LHCN-M2 (cell line): ENCODE data around the gene CAPZB. TPM values are rescaled to one million over a fixed set of nuclear protein-coding genes. Genes with fewer than 3 reads are reported as not detected.

Source experiments
- DNase-seq: peaks from one replicate; pipeline ENCODE4 v3.0.0-alpha.2; 2012; ENCODE audit warnings: low read depth
- total RNA-seq: library from RNA; depleted of rRNA; stranded (reverse); fragments of >200 nt; gene quantifications from 2 replicates; pipeline ENCODE4 v1.2.3, GENCODE V29; 2014

The CAPZB gene
- total RNA-seq, 1 experiment from 2014 or later = 134 TPM

DNA sequence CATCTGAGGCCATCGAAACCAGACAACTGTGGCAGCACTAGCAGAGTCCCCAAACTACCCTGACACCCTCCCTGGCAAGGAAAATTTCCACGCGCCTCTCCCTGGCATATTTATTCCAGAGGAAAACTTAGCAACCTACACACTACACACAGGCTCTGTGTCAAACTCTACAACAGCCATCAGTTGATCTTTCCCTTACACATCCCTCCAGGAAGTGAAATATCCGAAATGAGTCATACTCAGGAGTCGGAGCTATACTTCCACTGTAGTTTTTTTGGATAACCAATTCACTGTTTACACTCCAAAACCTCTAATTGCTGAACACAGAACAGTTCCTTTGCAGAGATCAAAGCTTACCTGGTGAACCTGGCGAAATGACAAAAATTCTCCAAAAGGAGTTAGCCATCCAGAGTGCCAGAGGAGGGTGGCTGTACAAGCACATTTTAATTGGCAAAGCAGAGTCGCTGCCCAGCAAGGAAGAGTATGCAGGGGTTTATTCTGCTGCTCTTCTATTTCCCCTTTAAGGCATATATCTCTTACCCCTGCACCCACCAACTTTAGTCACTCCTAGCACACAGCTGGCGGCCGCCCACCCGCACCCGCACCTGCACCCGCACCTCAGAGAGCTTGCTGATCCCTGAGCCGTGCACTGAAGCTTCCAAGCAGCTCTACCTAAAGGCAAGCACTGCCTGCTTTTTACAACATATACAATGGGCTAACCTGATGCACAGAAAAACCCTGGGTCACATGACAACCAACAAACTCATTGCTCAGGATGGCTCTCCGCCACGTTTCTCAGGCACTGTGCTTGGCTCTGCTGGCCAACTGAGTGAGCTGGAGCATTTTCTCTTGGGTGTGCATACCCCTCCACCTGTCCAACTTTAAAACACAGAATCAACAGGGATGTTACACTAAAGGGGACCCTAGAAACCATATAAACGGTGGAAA lies 54.9 kb downstream of the CAPZB start:
- DNase-seq = peak; percentile 64

DNA sequence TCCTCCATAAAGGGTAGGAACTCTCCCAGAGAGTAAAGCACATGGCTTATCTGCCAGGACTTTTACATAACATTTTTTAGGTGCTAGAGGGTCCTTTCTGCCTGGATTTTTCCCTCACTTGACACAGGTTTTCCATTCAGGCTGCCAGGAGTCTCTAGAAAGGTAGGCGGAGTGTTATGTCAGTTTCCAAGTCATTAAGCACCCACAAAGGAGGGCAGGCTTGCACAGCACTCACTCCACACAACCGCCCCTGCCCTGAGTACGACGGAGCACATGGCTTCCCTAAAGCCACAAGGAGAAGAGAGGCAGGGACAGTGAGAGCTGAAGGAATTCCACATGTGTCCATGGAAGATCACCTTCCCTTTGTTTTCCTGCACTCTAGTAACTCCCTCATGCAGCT lies 55.7 kb downstream of the CAPZB start:
- DNase-seq = no peak

DNA sequence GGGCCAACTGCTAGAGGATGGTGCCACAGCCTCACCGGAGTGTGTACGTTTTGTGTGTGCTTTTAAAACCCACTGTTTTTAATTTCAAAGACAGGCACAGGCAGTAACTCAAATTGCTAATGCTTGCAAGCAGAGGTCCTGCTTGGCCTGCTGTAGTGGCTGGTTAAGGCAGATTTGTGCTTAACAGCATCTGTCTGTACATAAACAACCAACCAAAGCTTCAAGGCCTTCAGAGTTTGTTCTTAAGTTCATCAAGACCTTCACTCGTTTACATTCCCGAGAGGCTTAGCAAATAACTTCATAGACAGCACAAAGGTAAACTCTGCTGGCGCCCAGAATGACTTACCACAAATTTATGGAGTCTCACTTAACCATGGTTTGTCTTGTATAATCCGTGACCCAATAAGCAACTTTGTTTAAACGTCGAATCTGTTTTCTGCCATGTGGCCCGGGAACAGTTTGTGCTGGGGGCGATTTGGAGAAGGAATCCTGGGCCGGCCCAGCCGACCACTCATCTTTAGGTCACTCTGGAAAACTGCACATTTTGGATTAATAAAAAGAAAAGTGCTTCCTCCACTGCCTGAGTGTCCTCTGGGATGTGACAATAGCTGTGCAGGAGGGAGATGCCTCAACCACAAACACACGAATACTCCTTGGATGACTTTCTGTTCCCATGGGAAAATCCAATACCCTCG lies 58.1 kb downstream of the CAPZB start:
- peak; percentile 66 for DNase-seq

DNA sequence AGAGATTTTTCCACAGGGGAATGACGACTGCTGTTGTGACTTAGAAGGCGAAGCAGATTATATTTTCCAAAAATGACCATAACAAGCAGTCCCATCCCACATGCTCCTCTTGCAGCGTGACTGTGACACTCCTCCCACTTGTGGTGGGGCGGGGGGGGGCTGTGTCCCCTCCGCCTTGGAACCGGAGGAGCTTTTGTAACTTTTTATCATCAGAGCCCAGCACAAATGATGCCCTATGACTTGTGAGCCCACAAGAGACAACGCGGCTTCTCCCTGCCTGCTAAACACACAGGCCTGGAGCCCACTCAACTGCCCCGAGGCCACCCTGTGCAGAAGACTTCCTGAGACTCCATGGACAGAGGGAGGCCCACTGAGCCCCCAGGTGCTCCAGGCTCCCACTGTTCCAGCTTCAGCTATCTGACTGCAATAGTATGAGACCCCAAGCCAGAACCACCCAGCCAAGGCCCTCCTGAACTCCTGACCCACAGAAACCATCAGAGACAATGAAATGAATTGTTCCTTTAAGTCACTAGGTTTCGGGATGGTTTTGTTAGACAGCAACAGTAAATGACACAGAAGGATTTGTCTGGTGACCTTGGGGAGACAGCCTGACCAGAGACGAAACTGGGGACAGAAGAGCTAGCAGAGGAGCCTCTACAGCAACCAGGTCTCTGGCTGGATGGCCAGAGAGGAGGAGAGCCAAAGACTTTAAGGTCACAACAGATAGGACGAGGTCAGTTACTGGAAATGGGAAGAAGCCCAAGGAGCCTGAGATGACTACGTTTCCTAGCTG lies 58.8 kb downstream of the CAPZB start:
- DNase-seq = no peak

DNA sequence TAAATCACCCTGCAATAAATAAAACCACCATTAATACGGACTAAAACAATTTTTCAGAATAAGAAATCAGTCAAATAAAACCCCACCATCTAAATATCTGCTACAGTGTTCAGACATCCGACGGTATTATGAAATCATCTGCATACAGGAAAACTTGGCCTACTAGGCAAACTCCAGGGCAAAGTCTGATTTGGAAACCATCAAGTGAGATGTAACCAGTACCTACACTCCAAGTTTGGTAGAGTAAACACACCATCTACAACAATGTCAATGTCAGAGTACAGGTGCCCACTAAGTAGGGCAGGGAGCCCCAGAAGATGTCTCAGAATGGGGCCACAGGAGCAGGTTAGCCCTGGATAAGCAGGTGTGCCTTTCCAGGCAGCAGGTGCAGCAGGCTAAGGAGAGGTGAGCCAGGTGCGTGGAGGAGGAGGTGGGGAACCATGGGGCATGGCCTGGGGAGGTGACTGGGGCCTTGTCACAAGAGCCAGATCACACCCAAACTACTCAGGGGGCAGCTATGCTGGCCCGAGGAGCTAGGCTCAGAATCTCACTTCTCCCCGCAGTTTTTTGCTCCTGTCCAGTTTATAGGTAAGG lies 59.6 kb downstream of the CAPZB start:
- DNase-seq = no peak

DNA sequence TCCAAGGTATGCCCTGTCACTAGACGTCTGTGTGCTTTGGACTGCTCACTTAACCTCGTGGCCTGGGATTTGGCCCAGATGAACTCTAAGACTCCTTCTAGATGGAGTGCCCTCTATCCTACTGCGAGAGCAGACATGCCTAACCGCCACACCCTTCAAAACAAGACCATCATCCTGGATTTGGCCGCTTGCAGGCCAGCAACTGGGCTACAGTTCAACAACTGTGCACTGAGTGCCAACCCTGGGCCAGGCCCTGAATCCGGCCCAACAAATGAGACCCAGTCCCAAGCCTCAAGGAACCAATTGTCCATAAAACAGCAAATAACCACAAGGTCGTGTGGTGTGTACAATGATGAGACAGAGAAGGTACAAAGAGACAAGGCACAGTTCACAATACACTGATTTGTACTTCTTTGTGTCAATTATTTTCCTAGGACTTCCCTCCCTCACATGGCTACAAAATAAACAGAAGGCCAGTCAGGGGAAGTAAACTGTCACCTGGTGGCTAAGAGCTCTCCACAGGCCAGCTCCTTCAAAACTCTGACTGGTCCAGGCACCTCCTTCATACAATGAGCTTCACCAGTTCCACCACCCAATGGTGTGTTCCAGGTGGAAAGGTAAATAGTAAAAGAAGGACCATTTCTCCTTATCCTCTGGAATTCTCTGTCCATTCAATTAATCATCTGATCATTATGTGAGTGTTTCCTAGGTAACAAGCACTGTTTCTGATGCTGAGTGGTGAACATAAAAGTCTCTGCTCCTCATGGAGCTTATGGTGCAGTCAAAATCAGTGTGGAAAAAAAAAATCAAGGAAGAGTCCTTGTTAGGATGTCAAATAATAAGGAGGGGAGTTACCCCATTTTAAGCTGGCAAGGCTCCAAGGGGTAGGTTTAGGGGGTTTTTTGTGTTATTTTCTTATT lies 60.4 kb downstream of the CAPZB start:
- no peak for DNase-seq

DNA sequence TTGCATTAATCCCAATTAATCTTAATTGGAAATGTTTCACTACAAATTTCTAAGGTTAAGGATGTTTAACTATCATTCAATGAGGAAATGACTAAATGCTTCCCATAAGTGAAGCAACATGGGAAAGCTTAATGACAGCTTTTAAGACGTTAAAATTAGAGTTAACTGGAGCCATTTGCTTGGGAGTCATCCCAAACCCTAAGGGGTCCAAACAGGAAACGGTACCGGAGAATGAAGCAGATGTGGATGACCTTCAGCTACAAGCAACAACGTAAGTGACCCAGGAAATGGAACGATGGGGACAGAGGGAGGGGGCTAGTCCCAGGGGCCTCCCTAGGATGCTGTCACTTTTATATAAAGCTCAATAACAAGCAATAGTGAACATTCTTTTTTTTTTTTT lies 62.2 kb downstream of the CAPZB start:
- DNase-seq = no peak

DNA sequence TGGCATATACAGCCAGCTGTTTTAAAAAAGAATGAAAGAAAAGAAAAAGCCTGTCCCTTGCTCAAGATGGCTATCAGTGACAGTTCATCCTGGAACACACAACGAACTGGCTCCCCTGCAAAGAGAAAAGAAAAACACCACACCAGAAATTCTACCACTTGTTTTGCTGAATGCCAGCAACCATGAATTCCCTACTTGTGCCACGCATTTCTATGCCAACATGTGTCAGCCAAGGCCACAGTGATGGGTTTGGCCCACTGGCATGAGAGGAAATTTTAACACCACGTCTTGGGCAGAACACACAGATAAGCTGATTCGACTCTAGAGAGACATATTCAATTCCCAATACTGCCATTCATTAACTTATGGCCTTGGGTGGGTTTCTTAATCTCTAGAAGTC lies 64.0 kb downstream of the CAPZB start:
- DNase-seq = no peak

DNA sequence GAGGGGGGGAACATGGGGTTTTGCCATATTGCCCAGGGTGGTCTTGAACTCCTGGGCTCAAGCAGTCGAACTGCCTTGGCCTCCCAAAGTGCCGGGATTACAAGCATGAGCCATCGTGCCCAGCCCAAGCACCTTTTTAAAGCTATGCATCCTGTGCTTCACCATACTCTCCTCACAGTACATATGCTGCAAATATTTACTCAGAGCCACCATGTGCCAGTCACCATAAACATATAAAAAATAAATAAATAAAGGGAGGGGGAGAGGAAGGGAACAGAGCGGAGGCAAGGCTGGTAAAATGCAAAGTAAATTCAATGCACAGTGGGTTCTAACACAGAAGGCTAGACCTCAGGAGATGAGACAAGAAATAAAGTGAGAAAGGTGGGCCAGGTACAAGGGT lies 64.7 kb downstream of the CAPZB start:
- DNase-seq = no peak

DNA sequence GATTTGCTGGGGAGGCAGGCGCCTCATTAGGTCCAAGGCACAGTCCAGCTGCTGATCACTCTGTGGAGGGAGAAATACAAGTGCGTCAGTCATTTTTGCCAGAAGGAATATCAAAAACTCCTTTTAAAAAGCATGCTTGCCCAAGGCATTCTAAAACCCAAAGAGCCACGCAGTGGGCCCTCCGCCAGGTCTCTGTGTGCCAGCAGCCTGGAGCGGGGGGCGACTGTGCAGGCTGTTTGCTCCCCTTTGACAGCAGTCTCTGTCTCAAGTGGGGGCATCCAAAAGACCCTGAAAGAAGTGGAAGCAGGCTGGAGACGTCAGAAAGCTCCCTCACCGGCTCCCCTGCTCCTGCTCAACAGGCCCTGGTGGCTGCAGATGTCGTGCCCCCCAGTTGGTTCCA lies 65.6 kb downstream of the CAPZB start:
- no peak for DNase-seq

DNA sequence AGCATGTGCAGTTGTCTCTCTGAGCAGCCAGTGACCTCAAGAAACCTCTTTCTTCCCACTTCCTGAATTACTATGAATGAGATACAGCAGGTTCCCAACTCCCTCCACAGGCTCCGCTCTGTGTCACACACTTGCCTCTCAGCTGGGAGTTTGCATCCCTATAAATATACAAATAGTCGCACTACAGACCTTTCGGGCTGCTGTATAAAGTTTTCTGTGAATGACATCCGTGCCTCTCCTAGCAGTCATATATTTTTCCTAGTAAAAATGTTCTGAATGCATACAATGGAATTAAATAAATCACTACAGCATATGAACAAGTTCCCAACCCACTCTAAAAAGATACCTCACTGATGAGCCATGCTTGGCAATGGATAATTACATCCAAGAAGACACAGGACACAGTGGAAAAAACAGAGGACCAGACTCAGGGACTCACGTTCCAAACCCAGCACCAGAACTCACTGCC lies 66.8 kb downstream of the CAPZB start:
- DNase-seq = no peak

DNA sequence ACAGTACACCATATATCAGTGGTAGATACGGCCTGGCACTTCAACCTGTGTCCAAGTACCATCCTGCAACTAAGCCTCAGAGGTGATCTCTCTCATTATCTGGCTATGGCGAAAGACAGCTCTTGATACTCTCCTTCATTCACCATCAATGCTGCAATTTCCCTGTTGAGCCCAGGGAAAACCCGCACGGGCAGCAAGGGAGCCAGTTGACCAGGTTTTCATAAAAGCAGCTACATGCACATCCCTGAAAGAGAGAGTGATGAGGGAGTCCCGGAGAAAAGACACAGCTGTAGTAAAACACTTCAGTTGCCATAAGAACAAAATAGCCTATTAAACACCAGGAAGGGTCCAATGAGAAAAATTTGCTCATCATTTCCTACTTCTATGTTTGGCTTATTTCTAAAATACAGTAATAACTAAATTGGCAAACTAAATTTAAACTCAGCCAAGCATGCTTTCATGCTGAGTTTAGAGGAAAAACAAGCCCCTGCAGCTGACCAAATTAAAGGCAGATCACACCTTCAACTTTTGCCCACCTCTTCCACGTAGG lies 68.3 kb downstream of the CAPZB start:
- DNase-seq = no peak

DNA sequence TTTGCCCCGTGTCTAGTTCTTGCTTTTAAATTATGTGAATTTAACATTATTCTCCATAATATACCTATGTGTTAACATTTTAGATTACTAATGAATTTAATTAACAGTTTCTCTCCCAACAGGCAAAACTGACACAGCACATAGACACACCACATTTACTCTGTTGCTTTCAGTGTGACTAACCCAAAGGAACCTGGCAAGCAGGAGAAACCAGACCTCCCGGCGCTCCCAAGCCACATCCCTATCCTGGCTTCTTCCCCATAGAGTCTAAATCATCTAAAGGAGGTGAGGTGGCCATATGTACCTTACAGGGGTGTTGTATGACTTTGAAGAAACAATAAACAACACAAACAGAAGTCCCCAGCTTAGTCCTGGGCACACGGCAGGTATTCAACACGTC lies 69.2 kb downstream of the CAPZB start:
- DNase-seq = no peak

DNA sequence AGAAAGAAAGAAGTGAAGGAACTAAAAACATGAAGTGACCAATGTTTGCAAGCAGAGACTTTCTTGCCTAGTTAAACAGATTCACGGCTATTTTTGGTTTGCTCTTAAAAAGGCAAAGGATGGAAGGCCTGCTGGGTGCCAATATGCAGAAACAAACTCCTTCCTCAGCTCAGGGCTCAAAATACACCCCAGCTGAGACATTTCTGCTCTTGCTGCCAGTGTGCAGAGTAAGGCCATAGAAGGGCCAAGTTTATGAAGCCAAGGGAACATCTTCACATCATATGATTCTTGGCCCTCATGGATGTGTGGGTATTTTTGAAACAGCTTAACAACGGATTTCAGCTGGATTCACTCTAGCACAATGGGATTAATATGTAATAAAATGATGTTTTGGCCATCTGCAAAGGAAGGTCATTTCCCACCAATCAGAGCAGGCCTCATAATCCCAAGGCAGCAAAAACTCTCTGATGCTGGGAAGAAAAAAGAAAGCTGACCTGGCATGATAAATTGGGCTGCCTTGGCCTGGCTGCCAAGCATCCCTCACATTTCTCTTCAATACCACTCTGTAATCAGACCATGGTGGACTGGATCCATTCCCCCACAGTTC lies 70.7 kb downstream of the CAPZB start:
- DNase-seq = no peak

DNA sequence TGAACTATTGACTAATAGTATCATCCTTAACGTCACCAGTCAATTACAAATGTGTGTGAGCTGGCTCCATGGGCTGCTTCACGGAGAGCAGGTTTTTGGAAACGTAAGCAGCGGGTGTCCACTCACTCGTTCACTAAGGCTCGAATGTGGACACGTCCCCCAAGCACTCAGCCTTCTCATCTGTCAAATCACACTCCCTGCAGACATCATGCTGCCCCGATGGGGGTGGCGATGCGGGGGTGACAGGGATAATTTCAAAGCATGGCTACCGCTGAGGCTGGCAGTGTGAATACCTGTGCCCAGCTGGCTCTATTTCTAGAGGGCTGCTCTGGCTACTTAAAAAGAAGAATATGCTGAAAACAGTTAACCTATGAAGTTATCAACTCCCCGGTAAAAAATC lies 71.3 kb downstream of the CAPZB start:
- DNase-seq = no peak

DNA sequence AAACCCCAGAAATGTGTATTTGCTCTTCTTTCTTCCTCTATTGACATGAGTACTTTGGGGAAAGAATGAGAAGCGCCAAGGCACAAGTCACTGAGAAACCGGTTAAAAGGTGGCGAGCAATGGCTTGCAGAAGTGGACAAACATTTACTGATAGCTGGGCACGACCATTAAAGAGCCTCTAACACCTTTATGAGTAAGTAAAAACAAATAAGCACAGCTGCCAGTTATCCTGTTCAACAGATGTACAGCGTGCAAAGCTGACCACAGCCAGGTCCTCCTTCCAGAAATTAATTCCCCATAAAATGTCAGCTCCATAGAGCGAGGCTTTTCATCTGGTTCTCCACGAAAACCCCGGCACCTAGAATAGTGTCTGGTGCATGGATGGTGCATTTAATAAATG lies 72.7 kb downstream of the CAPZB start:
- no peak for DNase-seq

DNA sequence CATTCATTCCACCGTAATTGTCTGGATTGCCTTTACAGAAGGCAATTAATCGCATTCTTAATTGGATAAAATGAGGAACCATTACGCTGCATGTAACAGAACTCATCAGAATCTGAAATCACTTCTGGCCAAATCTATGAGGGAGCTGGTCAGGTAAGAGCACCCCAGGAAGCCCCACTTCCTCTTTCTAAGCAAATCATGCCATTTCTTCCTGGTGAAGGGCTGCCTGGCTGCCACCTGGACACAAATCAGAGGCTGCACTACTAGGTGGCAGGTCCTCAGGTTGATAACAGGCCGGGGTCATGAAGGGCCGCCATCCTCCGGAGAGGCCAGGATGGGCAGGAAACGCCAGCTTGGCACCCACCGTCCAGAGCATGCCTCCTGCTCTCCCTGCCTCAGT lies 73.7 kb downstream of the CAPZB start:
- no peak for DNase-seq

DNA sequence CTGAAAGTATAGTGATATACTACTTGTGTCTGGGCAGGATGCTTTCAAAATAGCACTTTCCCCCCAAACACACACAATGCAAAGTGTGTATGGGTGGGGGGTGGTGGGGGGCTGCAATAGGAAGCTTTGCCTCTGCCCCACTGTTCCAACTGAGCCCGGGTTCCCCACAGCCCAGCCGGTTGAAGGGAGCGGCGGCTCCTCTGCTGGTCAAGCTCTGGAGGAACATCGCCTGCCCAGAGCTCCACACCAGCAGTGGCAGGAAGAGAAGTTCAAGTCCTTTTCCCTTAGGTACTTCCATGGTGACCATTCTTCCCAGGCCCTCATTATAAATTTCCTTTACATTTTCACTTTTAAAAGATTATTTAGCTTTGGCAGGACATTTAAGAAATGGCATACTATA lies 74.9 kb downstream of the CAPZB start:
- DNase-seq = no peak

DNA sequence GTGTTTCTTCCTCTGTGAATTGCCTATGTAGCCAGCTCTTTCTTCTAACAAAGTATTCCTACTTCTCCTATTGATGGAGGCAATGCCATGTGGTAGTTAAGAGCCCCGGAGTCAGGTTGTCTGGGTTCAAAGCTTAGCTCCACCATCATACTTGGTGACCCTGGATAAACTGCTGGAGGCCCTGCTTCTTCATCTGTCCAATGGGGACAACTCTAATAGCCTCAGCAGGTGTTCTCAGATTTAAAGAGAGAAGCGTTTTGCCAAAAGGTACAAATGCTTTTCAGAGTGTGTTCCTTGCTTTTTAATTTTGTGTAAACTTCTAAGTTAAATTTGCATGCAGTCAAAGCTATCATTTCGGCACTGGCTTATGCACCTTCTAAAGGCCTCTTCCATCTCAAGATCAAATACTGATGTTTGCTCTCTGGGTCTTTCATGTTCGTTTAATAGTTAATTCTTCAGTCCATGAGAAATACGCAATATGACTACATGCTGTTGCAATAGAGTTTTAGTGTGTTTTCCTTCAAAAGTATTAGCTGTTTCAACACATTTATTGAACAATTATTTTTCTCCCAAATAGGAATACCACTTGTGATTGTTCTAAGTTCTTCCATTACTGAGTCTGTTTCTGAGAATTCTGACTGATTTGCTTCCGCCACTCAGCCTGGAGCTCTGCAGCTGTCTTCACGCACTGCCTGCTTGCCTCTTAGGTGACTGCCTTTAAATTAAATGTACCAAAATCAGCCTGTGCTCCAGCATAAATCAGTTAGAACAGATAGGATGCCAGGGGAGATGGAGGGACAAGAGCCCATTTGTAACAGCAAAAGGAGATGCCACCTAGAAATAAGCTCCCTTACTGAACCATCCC lies 75.6 kb downstream of the CAPZB start:
- DNase-seq = no peak
